Measurements from ENCODE around the gene PIK3R1.

PIK3R1 gene

DNA sequence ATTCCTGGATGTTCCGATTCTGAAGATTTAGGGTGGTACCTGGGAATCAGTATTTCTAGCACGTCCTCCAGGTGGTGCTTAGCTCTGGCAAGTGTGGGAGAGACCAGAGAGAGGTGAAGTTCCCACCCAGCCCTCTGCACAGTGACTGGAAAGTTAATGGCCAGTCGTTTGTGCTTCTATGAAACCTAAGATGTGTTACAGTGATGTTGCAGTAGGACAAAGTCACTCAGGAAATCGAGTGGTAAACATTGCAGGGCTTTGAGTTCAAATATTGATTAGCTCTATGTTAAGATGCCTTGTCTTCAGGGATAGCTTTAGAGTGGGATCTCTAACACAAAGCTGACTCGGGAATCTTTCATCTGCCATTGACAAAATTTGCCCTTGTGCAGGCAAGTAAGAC is 55.6 kb downstream of the PIK3R1 start:
- DNase-seq (ENCODE audit: low read depth) = no peak

GRCh38 chr5:68272289-68272688 is 56.7 kb downstream of the PIK3R1 start:
- no peak for DNase-seq (ENCODE audit: low read depth)

- DNase-seq (ENCODE audit: low read depth) = no peak
Measured at GRCh38 chr5:68273717-68274409, 58.3 kb downstream of the PIK3R1 start.

GRCh38 chr5:68274847-68275651 is 59.5 kb downstream of the PIK3R1 start:
- DNase-seq (ENCODE audit: low read depth) = no peak

GRCh38 chr5:68276740-68277139 is 61.2 kb downstream of the PIK3R1 start:
- DNase-seq (ENCODE audit: low read depth) = no peak

- DNase-seq (ENCODE audit: low read depth) = no peak
Measured at GRCh38 chr5:68277431-68277830, 61.9 kb downstream of the PIK3R1 start.

DNA sequence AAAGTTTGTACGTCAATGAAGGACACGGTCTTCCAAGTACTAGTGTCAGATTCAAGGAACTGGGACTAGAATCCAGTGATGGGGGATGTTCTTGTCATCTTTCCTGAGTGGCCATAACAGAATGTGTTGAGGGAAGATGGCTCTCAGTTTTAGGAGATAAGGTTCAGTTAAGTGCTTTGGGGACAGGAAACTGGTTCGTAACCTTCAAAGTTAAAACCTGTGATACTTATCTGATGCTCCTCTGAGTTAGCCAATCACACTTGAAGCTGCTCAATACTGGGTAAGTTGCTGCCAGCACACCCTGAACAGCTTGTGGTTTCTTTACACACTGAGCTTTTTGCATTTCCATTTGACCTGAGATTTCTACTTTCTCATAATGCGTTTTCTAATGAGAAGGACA is 64.4 kb downstream of the PIK3R1 start:
- no peak for DNase-seq (ENCODE audit: low read depth)

GRCh38 chr5:68282001-68282400 is 66.4 kb downstream of the PIK3R1 start:
- DNase-seq (ENCODE audit: low read depth) = no peak

- DNase-seq (ENCODE audit: low read depth) = no peak
Measured at GRCh38 chr5:68283766-68284165, 68.2 kb downstream of the PIK3R1 start.

- no peak for DNase-seq (ENCODE audit: low read depth)
Measured at GRCh38 chr5:68285075-68285840, 69.7 kb downstream of the PIK3R1 start.

DNA sequence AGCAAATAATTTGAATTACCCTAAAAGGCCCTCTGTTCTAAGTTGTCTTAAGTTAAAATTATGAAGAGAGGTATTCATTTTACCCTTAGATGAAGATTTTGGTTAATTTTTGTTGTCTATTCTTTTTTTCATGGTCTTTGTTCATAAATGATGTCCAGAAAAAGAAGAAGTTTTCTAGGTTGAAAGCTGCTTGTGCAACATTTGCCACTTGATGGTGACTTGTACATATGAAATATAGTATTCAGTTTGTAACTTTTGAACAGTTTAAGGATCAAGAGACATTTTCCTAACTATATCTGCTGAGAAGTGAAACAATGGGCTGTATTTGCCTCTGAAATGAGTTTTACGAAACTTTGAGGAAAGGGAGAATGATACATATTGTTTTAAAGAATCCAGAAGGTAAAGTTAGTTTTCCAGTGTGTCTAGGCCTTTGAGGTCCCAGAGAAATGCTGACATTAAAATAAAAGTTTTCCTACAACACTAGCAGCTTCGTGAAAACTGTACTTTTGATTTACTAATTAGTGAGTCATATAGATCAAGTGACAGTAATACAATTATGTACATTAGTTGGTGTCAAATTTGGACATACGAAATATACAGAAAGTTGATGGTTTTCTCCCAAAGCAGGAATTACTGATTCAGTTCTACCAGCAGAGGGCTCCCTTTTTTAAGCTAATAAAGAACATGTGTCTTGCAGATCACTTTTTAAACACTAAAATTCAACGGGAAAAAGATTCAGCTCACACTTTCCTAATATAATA is 70.5 kb downstream of the PIK3R1 start:
- no peak for DNase-seq (ENCODE audit: low read depth)

DNA sequence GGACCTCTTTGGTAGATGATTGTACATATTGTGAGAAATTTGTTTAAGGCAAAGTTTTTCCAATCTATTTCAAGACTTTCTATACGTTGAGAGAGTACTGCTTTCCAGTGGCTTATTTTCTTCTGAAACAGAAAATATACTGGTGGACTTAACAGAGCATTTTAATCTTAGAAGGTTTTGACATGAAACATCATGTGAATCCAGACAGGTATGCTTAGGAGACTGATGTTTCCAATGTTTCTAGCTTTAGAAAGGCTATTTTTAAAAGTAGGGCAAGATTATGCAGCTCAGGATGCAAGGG is 71.0 kb downstream of the PIK3R1 start:
- no peak for DNase-seq (ENCODE audit: low read depth)

DNA sequence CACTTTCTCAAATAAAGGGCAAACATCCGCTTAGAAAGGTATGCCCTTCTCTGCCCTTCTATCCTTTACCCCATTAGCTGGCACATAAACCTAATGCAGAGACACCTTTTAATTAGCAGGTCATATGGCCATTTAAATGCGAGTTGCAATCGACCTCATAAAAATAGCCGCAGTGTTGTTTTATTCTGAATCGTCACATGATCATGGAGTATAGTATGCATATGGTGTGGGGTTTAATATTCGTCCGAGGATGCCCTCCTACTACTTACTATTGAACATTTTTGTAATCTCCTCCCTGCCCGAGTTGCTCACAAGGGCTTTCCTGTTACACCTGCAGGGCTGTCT is 72.0 kb downstream of the PIK3R1 start:
- no peak for DNase-seq (ENCODE audit: low read depth)

DNA sequence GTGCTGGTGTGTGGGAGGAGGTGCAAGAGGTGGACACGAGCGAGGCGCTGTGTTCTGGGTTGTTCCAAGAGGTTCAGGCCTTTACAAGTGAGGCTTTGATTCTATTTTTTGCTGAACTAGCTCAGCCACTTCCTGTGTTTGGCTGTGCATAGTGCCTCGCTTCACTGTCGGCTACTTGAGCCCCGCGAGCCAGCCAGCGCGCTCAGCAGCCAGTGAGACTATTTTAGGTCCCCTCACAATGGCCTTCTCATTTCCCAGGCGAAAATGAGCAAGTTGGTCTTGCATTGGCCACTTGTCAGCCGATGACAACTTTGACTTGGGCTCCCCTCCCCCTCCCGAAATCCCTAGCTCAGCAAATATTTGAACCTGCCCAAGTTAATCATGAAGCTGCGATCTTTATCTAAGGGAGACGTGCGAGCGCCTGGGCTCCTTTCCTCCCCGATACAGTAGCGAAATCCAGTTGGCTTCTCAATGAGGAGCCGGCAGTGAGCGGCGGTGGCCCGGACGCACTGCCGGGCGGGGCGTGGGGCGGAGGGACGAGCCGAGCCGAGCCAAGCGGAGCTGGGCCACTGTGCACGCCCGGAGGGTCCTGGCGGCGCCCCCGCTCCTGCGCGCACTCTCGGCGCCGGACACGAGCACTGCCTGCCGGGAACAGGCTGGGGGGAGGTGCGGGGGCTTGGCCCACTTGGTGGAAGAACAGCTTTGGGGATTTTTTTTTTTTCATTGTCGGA is 72.6 kb downstream of the PIK3R1 start:
- no peak for DNase-seq (ENCODE audit: low read depth)

DNA sequence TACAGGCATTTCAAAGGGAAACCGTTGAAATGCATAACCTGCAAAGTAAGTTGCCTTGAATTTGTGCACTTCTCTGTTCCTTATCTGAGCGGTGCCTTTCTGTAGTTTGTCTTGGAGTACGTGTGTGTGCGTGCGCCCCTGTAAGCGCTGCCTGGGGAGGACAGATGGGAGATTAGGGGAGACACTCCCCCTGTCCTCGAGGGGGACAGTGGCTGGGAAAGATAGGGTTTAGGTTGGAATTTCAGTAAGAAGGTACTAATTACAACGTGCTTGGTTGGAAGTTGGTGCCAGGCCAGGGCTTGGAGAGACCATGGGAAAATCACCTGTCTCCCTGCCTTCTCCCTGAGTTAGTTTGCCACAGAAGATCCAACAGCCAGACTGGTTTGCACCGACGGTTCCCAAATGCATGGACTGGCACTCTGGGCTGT is 73.2 kb downstream of the PIK3R1 start:
- no peak for DNase-seq (ENCODE audit: low read depth)

GRCh38 chr5:68289498-68289897 is 73.9 kb downstream of the PIK3R1 start:
- no peak for DNase-seq (ENCODE audit: low read depth)

- no peak for DNase-seq (ENCODE audit: low read depth)
Measured at GRCh38 chr5:68290260-68290674, 74.7 kb downstream of the PIK3R1 start.

- no peak for DNase-seq (ENCODE audit: low read depth)
Measured at GRCh38 chr5:68290847-68291246, 75.3 kb downstream of the PIK3R1 start.

DNA sequence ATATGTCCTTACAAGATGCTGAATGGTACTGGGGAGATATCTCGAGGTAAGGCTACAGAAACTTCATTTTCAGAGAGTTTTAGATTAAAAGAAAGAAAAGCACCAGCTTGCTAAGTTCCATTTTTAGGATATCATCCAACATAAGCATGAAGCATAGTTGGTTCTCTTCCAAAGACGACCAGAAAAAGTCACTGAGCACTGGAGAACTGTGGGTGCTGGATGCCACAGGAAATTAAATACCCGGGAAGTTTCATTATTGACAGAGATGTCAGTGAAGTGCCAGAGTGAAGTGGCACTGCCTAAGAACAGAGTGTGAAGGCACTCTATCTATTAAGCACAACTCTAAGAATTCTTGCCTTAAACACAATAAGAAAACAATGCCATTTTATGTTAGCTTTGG is 76.8 kb downstream of the PIK3R1 start:
- DNase-seq (ENCODE audit: low read depth) = no peak

DNA sequence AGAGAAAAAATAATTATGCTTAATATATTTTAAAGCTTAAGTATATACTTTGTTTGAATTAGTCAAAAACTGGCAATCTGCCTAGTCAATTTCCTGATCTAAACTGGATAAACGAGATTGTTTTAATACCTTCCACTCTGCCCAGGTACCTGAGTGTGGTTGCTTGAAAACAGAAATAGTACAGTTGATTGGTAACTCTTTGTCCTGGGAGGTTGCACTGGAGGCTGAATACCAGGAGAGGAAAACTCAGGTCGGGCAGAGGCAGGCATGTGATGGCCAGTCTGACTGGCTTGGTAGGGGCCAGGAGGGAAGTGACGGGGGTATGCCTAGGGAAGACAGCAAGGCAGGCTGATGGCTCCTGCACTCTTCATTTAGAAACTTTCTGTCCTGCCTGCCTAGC is 80.2 kb downstream of the PIK3R1 start:
- DNase-seq (ENCODE audit: low read depth) = no peak

- DNase-seq (ENCODE audit: low read depth) = no peak
Measured at GRCh38 chr5:68296895-68297294, 81.3 kb downstream of the PIK3R1 start.

DNA sequence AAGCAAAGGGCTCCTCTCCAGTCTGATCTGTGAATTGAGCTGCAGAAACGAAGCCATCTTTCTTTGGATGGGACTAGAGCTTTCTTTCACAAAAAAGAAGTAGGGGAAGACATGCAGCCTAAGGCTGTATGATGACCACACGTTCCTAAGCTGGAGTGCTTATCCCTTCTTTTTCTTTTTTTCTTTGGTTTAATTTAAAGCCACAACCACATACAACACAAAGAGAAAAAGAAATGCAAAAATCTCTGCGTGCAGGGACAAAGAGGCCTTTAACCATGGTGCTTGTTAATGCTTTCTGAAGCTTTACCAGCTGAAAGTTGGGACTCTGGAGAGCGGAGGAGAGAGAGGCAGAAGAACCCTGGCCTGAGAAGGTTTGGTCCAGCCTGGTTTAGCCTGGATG is 82.1 kb downstream of the PIK3R1 start:
- no peak for DNase-seq (ENCODE audit: low read depth)
